HepG2 (cell line): ENCODE data around the gene SNX15. TPM values are rescaled to one million over a fixed set of nuclear protein-coding genes. Genes with fewer than 3 reads are reported as not detected.

Experiments
- ATAC-seq: fragments of 200-7000 bp; cut with Tn5 transposase; 3 replicates; pipeline ENCODE4 v1.9.1; 2020; ENCODE audit warnings: mild to moderate bottlenecking, moderate library complexity
- Bru-seq: library from RNA; stranded (reverse); fragments of 400-500 nt; gene quantifications from one replicate; lab custom pipeline; 2021; lab: Mats Ljungman, UMichigan
- BruChase-seq, 2 experiments: library from RNA; stranded (reverse); fragments of 400-500 nt; gene quantifications; one replicate each; lab custom pipeline; 2021; lab: Mats Ljungman, UMichigan
- BruUV-seq: library from RNA; stranded (reverse); fragments of 400-500 nt; replicated peaks from 2 replicates; lab custom pipeline; 2021; lab: Mats Ljungman, UMichigan
- CTCF ChIA-PET: fragments of 300-600 bp; formaldehyde crosslinking; extraction: SDS; loops from one replicate; lab custom pipeline; 2021; ENCODE audit warnings: low total read pairs, inconsistent platforms, low intra/inter-chr PET ratio; lab: Yijun Ruan, JAX
- POLR2A ChIA-PET: fragments of 350-600 bp; sonication (Branson Sonifier 250); formaldehyde crosslinking; loops from one replicate; lab custom pipeline; 2020; ENCODE audit warnings: antibody characterized with exemption, inconsistent platforms; lab: Yijun Ruan, JAX
- DNase-seq: peaks from one replicate; pipeline ENCODE4 v3.0.0-alpha.2; 2015; ENCODE audit warnings: low spot score
- FAIRE-seq: peaks from 3 replicates; lab custom pipeline; 2011; peaks lifted over from hg19 to GRCh38; lab: Jason Lieb, UNC
- H2AFZ ChIP-seq: one replicate; pipeline ENCODE4 v1.6.1; 2011; ENCODE audit warnings: low read length, inconsistent platforms
- H3K27ac ChIP-seq: fragments of 300-600 bp; 3 replicates; pipeline ENCODE4 v1.8.0; 2011; ENCODE audit warnings: mixed run types, mild to moderate bottlenecking, mixed read lengths, low read length, inconsistent platforms; ENCODE audit not compliant: insufficient read depth; ENCODE audit errors: extremely low read length
- H3K27me3 ChIP-seq, 2 experiments: fragments of 200-600 bp in 1 of 2; 2 replicates in 1 of 2; 3 replicates in 1 of 2; pipeline versions ENCODE4 v1.6.0 to v1.8.0; 2011; ENCODE audit warnings: low read length in 2 of 2, mild to moderate bottlenecking in 2 of 2, moderate library complexity in 2 of 2, inconsistent platforms in 1 of 2; ENCODE audit not compliant: insufficient read depth in 2 of 2, control insufficient read depth in 1 of 2
- H3K36me3 ChIP-seq, 2 experiments: fragments of 200-600 bp in 1 of 2; replicated peaks in 1 of 2; 2 replicates in 1 of 2; 3 replicates in 1 of 2; pipeline versions ENCODE4 v1.5.1 to v1.8.0; 2011; ENCODE audit warnings: low read length in 2 of 2, inconsistent platforms in 1 of 2; ENCODE audit not compliant: insufficient read depth in 2 of 2, control insufficient read depth in 1 of 2
- H3K4me1 ChIP-seq: 2 replicates; pipeline ENCODE4 v1.5.1; 2012; ENCODE audit warnings: low read length, inconsistent platforms; ENCODE audit not compliant: insufficient read depth
- H3K4me2 ChIP-seq: 2 replicates; pipeline ENCODE4 v1.6.0; 2011; ENCODE audit warnings: low read depth, low read length, inconsistent platforms
- H3K4me3 ChIP-seq, 3 experiments: fragments of 200-600 bp in 1 of 3; sonication (generic), shearing (Covaris generic) in 1 of 3; replicated peaks in 1 of 3; 2 replicates each; pipeline ENCODE4 v1.5.1; 2011 to 2016; ENCODE audit warnings: low read length in 3 of 3, inconsistent platforms in 2 of 3, low read depth in 2 of 3, mild to moderate bottlenecking in 2 of 3, control low read depth in 1 of 3, mixed read lengths in 1 of 3; ENCODE audit not compliant: insufficient read depth in 1 of 3
- H3K79me2 ChIP-seq: one replicate; pipeline ENCODE4 v1.6.1; 2011; ENCODE audit warnings: low read length, inconsistent platforms; ENCODE audit not compliant: insufficient read depth
- H3K9ac ChIP-seq: 2 replicates; pipeline ENCODE4 v1.6.0; 2011; ENCODE audit warnings: mild to moderate bottlenecking, low read depth, low read length, inconsistent platforms; ENCODE audit not compliant: insufficient read depth
- H3K9me3 ChIP-seq: 2 replicates; pipeline ENCODE4 v1.5.1; 2012; ENCODE audit warnings: mild to moderate bottlenecking, low read length
- H4K20me1 ChIP-seq: 2 replicates; pipeline ENCODE4 v1.6.0; 2011; ENCODE audit warnings: inconsistent platforms, mild to moderate bottlenecking, low read length, moderate library complexity; ENCODE audit not compliant: insufficient read depth
- BRCA1 ChIP-seq: sonication (generic); formaldehyde crosslinking; IDR thresholded peaks from 2 replicates; pipeline ENCODE4 v1.4.0; 2020; ENCODE audit warnings: missing genetic modification reagents
- CENPT ChIP-seq: sonication (generic); formaldehyde crosslinking; IDR thresholded peaks from 2 replicates; pipeline ENCODE4 v1.8.0; 2022; ENCODE audit warnings: low read depth, mild to moderate bottlenecking, moderate library complexity, missing genetic modification reagents
- MIER2 ChIP-seq: IDR thresholded peaks from 2 replicates; pipeline ENCODE4 v1.6.1; 2016; ENCODE audit warnings: missing biosample characterization, missing genetic modification reagents
- MIXL1 ChIP-seq: IDR thresholded peaks from 2 replicates; pipeline ENCODE4 v1.6.1; 2016
- NFKB2 ChIP-seq: sonication (generic); formaldehyde crosslinking; IDR thresholded peaks from 2 replicates; pipeline ENCODE4 v1.4.0; 2020; ENCODE audit warnings: missing genetic modification reagents, borderline replicate concordance
- PHF21A ChIP-seq: sonication (generic); formaldehyde crosslinking; IDR thresholded peaks from 2 replicates; pipeline ENCODE4 v1.5.0; 2020; ENCODE audit warnings: mild to moderate bottlenecking, missing genetic modification reagents
- SKI ChIP-seq: fragments of 450-650 bp; IDR thresholded peaks from one replicate; pipeline ENCODE4 v1.6.1; 2018; ENCODE audit warnings: mild to moderate bottlenecking; ENCODE audit not compliant: partially characterized antibody
- TCF12 ChIP-seq, 2 experiments: fragments of 450-650 bp in 1 of 2; sonication (generic) in 1 of 2; formaldehyde crosslinking in 1 of 2; IDR thresholded peaks; 2 replicates each; pipeline versions ENCODE4 v1.6.1 to v1.8.0; 2017 to 2022; ENCODE audit warnings: antibody characterized with exemption in 1 of 2, mild to moderate bottlenecking in 1 of 2, missing genetic modification reagents in 1 of 2, moderate library complexity in 1 of 2
- YEATS2 ChIP-seq: sonication (generic); formaldehyde crosslinking; IDR thresholded peaks from 2 replicates; pipeline ENCODE4 v1.4.0; 2020; ENCODE audit warnings: missing genetic modification reagents, borderline replicate concordance
- ZFP41 ChIP-seq: sonication (generic); formaldehyde crosslinking; IDR thresholded peaks from 2 replicates; pipeline ENCODE4 v1.4.0; 2020; ENCODE audit warnings: mild to moderate bottlenecking, missing genetic modification reagents, borderline replicate concordance
- ZMYM4 ChIP-seq: sonication (generic); formaldehyde crosslinking; IDR thresholded peaks from 2 replicates; pipeline ENCODE4 v1.8.1; 2023; ENCODE audit warnings: mild to moderate bottlenecking, missing genetic modification reagents
- ZNF121 ChIP-seq: sonication (generic); formaldehyde crosslinking; IDR thresholded peaks from 2 replicates; pipeline ENCODE4 v1.5.0; 2020; ENCODE audit warnings: mild to moderate bottlenecking, missing genetic modification reagents
- ZNF225 ChIP-seq: sonication (generic); formaldehyde crosslinking; IDR thresholded peaks from 2 replicates; pipeline ENCODE4 v1.4.0; 2020; ENCODE audit warnings: mild to moderate bottlenecking, missing genetic modification reagents
- ZNF816 ChIP-seq: sonication (generic); formaldehyde crosslinking; IDR thresholded peaks from 2 replicates; pipeline ENCODE4 v1.8.0; 2022; ENCODE audit warnings: missing genetic modification reagents, mild to moderate bottlenecking, borderline replicate concordance
- ZNF891 ChIP-seq: sonication (generic); formaldehyde crosslinking; IDR thresholded peaks from 2 replicates; pipeline ENCODE4 v1.5.0; 2020; ENCODE audit warnings: mild to moderate bottlenecking, missing genetic modification reagents
- WGBS: methylation state at CpG from one replicate; pipeline ENCODE4 v1.1.6; 2017; ENCODE audit warnings: low lambda C conversion rate; 5-methylcytosine and 5-hydroxymethylcytosine counted together
- in situ Hi-C: cut with HindIII; loops from 2 replicates; pipeline ENCODE4 v1.10.0; 2017; ENCODE audit warnings: low pct_unique_long_range_greater_than_20kb; ENCODE audit not compliant: extremely low pct_ligation_motif_present
- intact Hi-C: fragments of 100-400 bp; cut with micrococcal nuclease; formaldehyde crosslinking; loops from one replicate; pipeline ENCODE4 v1.10.0; 2022; ENCODE audit not compliant: unreplicated experiment
- long read RNA-seq, 2 experiments: library from RNA in 1 of 2; library from polyadenylated mRNA in 1 of 2; stranded (forward) in 1 of 2; unstranded in 1 of 2; transcript quantifications; one replicate each; pipeline ENCODE4 v2.0.0, GENCODE V29; 2019 to 2022
- polyA minus RNA-seq, 3 experiments: library from RNA; depleted of rRNA, polyadenylated mRNA; stranded (reverse); fragments of >200 nt; gene quantifications; 2 replicates each; pipeline ENCODE4 v1.2.3, GENCODE V29; 2011; ENCODE audit warnings: low replicate concordance in 1 of 3
- polyA plus RNA-seq, 8 experiments: library from polyadenylated mRNA; depleted of rRNA in 3 of 8; stranded (reverse) in 7 of 8; unstranded in 1 of 8; fragments of >200 nt; fragmentation: Illumina TruSeq in 4 of 8; extraction: Trizol in 4 of 8; gene quantifications; 2 replicates each; pipeline versions ENCODE4 v1.2.1 to v1.2.3, GENCODE V29; 2011 to 2016; ENCODE audit warnings: low read depth in 4 of 8, missing spikeins in 1 of 8, mixed read lengths in 1 of 8; ENCODE audit not compliant: insufficient read depth in 1 of 8
- total RNA-seq, 5 experiments: library from RNA; depleted of rRNA; stranded (reverse); fragments of >200 nt; fragmentation: Illumina TruSeq; extraction: Trizol; gene quantifications; 2 replicates each; pipeline ENCODE4 v1.2.3, GENCODE V29; 2016; ENCODE audit warnings: low read depth in 1 of 5
- TF ChIP-seq, protein P1 (sequence below): sonication (generic); formaldehyde crosslinking; IDR thresholded peaks from 2 replicates; pipeline ENCODE4 v1.8.1; 2023; ENCODE audit warnings: mild to moderate bottlenecking, missing genetic modification reagents

SNX15 gene
- 20.7 and 22.6 TPM in 2 replicates for total RNA-seq (2016; rRNA removed; fragmentation: Illumina TruSeq; extraction: Trizol)
- total RNA-seq (2016; cell fraction: cytosol; rRNA removed; fragmentation: Illumina TruSeq; extraction: Trizol; ENCODE audit: low read depth) = 12.1 and 12.4 TPM in 2 replicates
- 18.5 and 24.1 TPM in 2 replicates for total RNA-seq (2016; cell fraction: insoluble cytoplasmic fraction; rRNA removed; fragmentation: Illumina TruSeq; extraction: Trizol)
- total RNA-seq (2016; cell fraction: membrane; rRNA removed; fragmentation: Illumina TruSeq; extraction: Trizol) = 27.2 and 28.7 TPM in 2 replicates
- 11.7 and 12.8 TPM in 2 replicates for total RNA-seq (2016; cell fraction: nucleus; rRNA removed; fragmentation: Illumina TruSeq; extraction: Trizol)
- polyA plus RNA-seq (2011; rRNA removed) = 19.1 and 21.2 TPM in 2 replicates
- 16.1 and 20.9 TPM in 2 replicates for polyA plus RNA-seq (2011; cell fraction: cytosol; rRNA removed)
- polyA plus RNA-seq (2011; cell fraction: nucleus; rRNA removed) = 17.0 and 18.7 TPM in 2 replicates
- 5.5 and 18.8 TPM in 2 replicates for polyA plus RNA-seq (2012)
- polyA plus RNA-seq (2016; cell fraction: cytosol; fragmentation: Illumina TruSeq; extraction: Trizol; ENCODE audit: low read depth) = 17.8 and 20.3 TPM in 2 replicates
- 31.4 and 39.7 TPM in 2 replicates for polyA plus RNA-seq (2016; cell fraction: insoluble cytoplasmic fraction; fragmentation: Illumina TruSeq; extraction: Trizol; ENCODE audit: low read depth)
- 29.3 and 33.3 TPM in 2 replicates for polyA plus RNA-seq (2016; cell fraction: membrane; fragmentation: Illumina TruSeq; extraction: Trizol; ENCODE audit: low read depth)
- polyA plus RNA-seq (2016; cell fraction: nucleus; fragmentation: Illumina TruSeq; extraction: Trizol; ENCODE audit: insufficient read depth, low read depth) = 27.1 and 31.4 TPM in 2 replicates
- polyA minus RNA-seq (2011; rRNA and poly(A)+ RNA removed; ENCODE audit: low replicate concordance) = 13.9 and 15.8 TPM in 2 replicates
- polyA minus RNA-seq (2011; cell fraction: cytosol; rRNA and poly(A)+ RNA removed) = 8.7 and 13.6 TPM in 2 replicates
- polyA minus RNA-seq (2011; cell fraction: nucleus; rRNA and poly(A)+ RNA removed) = 3.9 and 5.5 TPM in 2 replicates
- percentile 53 among the genes with signal in this experiment for Bru-seq, nascent RNA
- percentile 50 among the genes with signal in this experiment for BruChase-seq, experiment 1, labeled RNA remaining after a 6-hour chase
- BruChase-seq, experiment 2, labeled RNA remaining after a 2-hour chase = not detected
- long read RNA-seq, experiment 1, transcript SNX15-202 (8 exons, 1,939 nt) = major isoform, 9 of 14 reads
- long read RNA-seq, experiment 1, partial matches to known transcripts = 3 of 14 reads
- long read RNA-seq, experiment 1, other reads (novel, unspliced or antisense) = 2 of 14 reads
- long read RNA-seq, experiment 2, transcript SNX15-201 (7 exons, 771 nt) = minor isoform, 6 of 51 reads
- long read RNA-seq, experiment 2, transcript SNX15-202 (8 exons, 1,939 nt) = major isoform, 45 of 51 reads
- long read RNA-seq, experiment 2, partial matches to known transcripts = 0 of 51 reads
- long read RNA-seq, experiment 2, other reads (novel, unspliced or antisense) = 0 of 51 reads

DNA sequence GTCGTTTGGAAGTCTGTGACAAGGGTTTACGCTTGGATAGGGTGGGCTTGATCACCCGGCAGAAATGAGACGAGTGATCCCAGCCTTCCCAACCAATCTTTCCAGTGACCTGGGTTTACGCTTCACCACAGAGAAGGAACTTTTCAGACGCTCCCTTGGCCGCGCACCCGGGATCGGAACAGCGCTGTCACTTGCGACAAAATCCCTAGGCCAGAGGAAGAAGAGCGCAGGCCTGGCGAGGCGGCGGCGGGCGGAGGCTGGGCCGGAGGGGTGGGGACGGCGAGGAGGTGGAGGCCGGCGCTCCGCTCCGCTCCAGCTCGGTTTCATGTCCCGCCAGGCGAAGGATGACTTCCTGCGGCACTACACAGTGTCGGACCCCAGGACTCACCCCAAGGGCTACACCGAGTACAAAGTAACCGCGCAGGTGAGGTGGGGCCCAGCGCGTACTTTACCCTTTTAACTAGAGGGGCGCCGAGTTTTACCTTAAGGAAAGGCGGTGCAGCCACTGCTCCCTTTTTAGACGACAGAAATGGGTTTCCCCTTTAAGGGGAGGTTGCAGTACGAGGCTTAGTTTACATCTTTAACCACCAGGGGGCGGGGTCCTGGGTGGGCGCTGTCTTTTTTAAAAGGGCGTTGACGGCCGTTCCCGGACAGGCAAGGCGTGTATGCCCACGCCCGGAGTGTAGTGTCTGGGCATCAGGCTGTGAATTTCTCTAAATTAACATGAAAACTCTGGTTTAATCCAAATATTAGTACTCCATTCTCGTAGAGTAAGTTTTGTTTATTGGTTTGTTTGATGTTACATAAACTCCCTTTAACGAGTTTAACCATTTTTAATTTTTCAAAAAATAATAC lies at the start of gene SNX15:
SNX15 (plus strand) TSS at position 227 of the 855 bp plus-strand sequence; CDS start at position 326, 99 bp downstream.
- no peaks in the 10 kb centered on the region for H3K9me3 ChIP-seq
- WGBS = 2% methylated on average over 33 of the region's 51 CpGs
- H3K36me3 ChIP-seq = peaks cover 0 to 7% of the 10 kb centered on the region in 2 experiments; a peak in 3 of 5 replicates
- H3K27me3 ChIP-seq = no peaks in the 10 kb centered on the region; a peak in 1 of 5 replicates
- peak within 1 kb of the TSS; percentile 72 for H3K9ac ChIP-seq
- no TSS peak for BruUV-seq
- CTCF ChIA-PET = interaction anchor here (1.2 to 3.3 kb wide), 4 partner anchors 13 to 50 kb away, joined by 5 to 17 read pairs (median 8); partner anchors contain the start of gene ARL2
- peaks cover 48% of the 10 kb centered on the region for H3K4me1 ChIP-seq
- H3K4me2 ChIP-seq = peak within 1 kb of the TSS; percentile 81
- POLR2A ChIA-PET = interaction anchor here (0.7 to 2.6 kb wide), 7 partner anchors 13 to 107 kb away, joined by 3 to 10 read pairs (median 4); partner anchors contain the start of genes ARL2, SAC3D1, SYVN1 and ZNHIT2
- intact Hi-C loops = loop anchor here (1.0 to 5.0 kb wide), 3 partner anchors 13 to 50 kb away; no protein-coding TSS in a partner anchor
- H4K20me1 ChIP-seq = no peaks in the 10 kb centered on the region
- peak; percentile 94 for DNase-seq
- no peaks in the 10 kb centered on the region for H3K79me2 ChIP-seq
- peak; percentile 89 for ATAC-seq
- peak within 1 kb of the TSS; percentile 68 to 78 (median 75) for H3K4me3 ChIP-seq
- FAIRE-seq = peak; percentile 86
- H3K27ac ChIP-seq = peak within 1 kb of the TSS; percentile 85
- in situ Hi-C loops = loop anchor here (5.0 kb wide), 1 partner anchor 40 kb away; no protein-coding TSS in a partner anchor
- H2AFZ ChIP-seq = peak within 1 kb of the TSS; percentile 84
- TF ChIP-seq MIER2 (CRISPR knock-in tag) = no peak
- peak; percentile 20 for TF ChIP-seq SKI
- no peak for TF ChIP-seq TCF12 (IDR thresholded peaks at IDR 0.05)
- peak; percentile 84; the same call in 1 of the 2 replicates for TF ChIP-seq TCF12 (CRISPR knock-in tag; IDR thresholded peaks at IDR 0.05)
- peak; percentile 64; the same call in 1 of the 2 replicates for TF ChIP-seq ZFP41
- TF ChIP-seq NFKB2 (CRISPR knock-in tag) = peak; percentile 88; the same call in 1 of the 2 replicates
- TF ChIP-seq ZNF225 = peak; percentile 89; the same call in 1 of the 2 replicates
- TF ChIP-seq ZNF891 (CRISPR knock-in tag) = peak; percentile 84; the same call in 1 of the 2 replicates
- peak; percentile 83 for TF ChIP-seq PHF21A (CRISPR knock-in tag)
- no peak for TF ChIP-seq CENPT (CRISPR knock-in tag)
- peak; percentile 38; the same call in 1 of the 2 replicates for TF ChIP-seq ZMYM4
- TF ChIP-seq YEATS2 (CRISPR knock-in tag) = peak; percentile 79; the same call in 1 of the 2 replicates
- no peak for TF ChIP-seq BRCA1 (CRISPR knock-in tag)
- peak; percentile 90; the same call in 1 of the 2 replicates for TF ChIP-seq ZNF816 (CRISPR knock-in tag)
- peak; percentile 45; the same call in 1 of the 2 replicates for TF ChIP-seq MIXL1 (CRISPR knock-in tag)
- TF ChIP-seq, protein P1, sequence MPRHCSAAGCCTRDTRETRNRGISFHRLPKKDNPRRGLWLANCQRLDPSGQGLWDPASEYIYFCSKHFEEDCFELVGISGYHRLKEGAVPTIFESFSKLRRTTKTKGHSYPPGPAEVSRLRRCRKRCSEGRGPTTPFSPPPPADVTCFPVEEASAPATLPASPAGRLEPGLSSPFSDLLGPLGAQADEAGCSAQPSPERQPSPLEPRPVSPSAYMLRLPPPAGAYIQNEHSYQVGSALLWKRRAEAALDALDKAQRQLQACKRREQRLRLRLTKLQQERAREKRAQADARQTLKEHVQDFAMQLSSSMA (CRISPR knock-in tag) = 0 out of 2 replicates have a peak, but pooled peaks have one; percentile 61
- no peak for TF ChIP-seq ZNF121 (CRISPR knock-in tag)
